GM12864 (cell line): ENCODE results near the gene CYSTM1.

ENCODE experiments used
- DNase-seq: peaks from one replicate; pipeline ENCODE4 v3.0.0-alpha.2; 2011; ENCODE audit warnings: low read depth
- H3K4me3 ChIP-seq: 2 replicates; pipeline ENCODE4 v1.5.1; 2011; ENCODE audit warnings: mild to moderate bottlenecking, low read depth, low read length, control low read depth
- TF ChIP-seq, protein P1 (sequence below): IDR thresholded peaks from 2 replicates; pipeline ENCODE4 v1.5.1; 2011; ENCODE audit warnings: low read depth, mild to moderate bottlenecking, moderate library complexity, low read length, control low read depth, inconsistent platforms; ENCODE audit errors: missing control alignments

Gene CYSTM1

DNA sequence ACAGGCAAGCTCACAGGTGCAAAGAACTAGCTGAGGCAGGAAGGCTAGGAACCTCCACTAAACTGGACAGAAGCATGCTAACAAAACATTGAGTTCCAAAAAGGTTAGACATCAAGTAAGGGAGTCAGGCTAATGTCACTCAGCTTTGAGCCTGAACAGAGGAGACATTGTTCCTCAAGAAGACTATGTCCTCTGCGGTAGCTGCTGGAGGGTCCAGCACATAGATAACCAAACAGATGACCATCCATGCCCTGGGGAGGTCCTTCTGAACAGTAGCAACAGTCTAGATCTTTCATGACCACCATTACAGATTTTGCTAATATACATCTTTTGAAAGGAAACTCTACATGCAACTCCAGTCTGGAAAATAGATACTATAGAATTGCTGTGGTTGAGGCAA, 57.7 kb downstream of the CYSTM1 start:
- H3K4me3 ChIP-seq: no peak overlapping the region
- TF ChIP-seq, protein P1, sequence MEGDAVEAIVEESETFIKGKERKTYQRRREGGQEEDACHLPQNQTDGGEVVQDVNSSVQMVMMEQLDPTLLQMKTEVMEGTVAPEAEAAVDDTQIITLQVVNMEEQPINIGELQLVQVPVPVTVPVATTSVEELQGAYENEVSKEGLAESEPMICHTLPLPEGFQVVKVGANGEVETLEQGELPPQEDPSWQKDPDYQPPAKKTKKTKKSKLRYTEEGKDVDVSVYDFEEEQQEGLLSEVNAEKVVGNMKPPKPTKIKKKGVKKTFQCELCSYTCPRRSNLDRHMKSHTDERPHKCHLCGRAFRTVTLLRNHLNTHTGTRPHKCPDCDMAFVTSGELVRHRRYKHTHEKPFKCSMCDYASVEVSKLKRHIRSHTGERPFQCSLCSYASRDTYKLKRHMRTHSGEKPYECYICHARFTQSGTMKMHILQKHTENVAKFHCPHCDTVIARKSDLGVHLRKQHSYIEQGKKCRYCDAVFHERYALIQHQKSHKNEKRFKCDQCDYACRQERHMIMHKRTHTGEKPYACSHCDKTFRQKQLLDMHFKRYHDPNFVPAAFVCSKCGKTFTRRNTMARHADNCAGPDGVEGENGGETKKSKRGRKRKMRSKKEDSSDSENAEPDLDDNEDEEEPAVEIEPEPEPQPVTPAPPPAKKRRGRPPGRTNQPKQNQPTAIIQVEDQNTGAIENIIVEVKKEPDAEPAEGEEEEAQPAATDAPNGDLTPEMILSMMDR: no peak
- DNase-seq: no peak

- TF ChIP-seq, protein P1: no peak
- H3K4me3 ChIP-seq: no peak overlapping the region
- no peak for DNase-seq
Observed at GRCh38 chr5:140234377-140234989, 59.5 kb downstream of the CYSTM1 start.

- no peak for DNase-seq
- TF ChIP-seq, protein P1: no peak
Observed at GRCh38 chr5:140235791-140236551, 61.0 kb downstream of the CYSTM1 start.

DNA sequence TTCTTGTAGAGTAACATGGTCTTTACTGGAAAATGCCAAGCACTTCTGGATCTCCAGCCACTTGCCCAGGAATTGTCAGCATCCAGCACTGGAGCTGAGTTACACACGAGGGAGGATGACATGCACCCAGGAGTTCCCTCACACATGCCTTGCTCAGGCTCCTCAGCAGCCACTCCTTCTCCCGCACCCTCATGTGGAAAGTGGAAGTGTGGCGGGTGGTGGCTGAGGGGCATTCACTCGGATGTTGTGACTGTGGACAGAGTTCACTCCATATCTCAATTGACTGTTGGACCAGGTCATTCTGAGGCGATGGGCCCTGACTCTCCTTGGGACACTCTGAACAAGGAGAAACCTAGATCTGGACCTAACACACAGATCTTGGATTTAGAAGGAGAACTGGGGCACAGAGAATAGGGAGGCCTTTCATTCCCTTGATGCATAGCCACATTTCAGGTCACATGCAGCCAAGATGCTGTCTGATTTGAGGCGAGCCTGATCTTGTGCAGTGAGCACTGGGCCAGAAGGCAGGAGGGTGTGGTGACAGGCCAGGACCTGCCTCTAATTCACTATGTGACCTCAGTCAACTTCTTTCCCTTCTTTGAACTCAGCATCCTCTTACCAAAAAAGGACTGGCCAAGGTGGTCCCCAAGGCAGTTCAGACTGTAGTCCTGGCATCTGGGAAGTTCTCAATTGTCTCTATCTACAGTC, 62.1 kb downstream of the CYSTM1 start:
- H3K4me3 ChIP-seq: no peak overlapping the region
- TF ChIP-seq, protein P1: no peak
- DNase-seq: no peak

More at GRCh38 chr5:140235791-140236551, 61.0 kb downstream of the CYSTM1 start:
- H3K4me3 ChIP-seq: no peak overlapping the region

- no peak overlapping the region for H3K4me3 ChIP-seq
- TF ChIP-seq, protein P1: no peak
- no peak for DNase-seq
Observed at GRCh38 chr5:140238756-140239155, 63.8 kb downstream of the CYSTM1 start.

GRCh38 chr5:140239461-140239860, 64.5 kb downstream of the CYSTM1 start:
- TF ChIP-seq, protein P1: no peak
- no peak for DNase-seq
- no peak overlapping the region for H3K4me3 ChIP-seq
